H1 (cell line): ENCODE data around the gene CHPF2. TPM values are rescaled to one million over a fixed set of nuclear protein-coding genes. Genes with fewer than 3 reads are reported as not detected.

Source experiments
- CREB1 ChIP-seq: IDR thresholded peaks from 2 replicates; pipeline ENCODE4 v1.6.1; 2012; ENCODE audit warnings: inconsistent platforms
- HDAC2 ChIP-seq, 2 experiments: fragments of 300-600 bp in 1 of 2; sonication (generic) in 1 of 2; IDR thresholded peaks; 2 replicates each; pipeline ENCODE4 v1.6.1; 2011 to 2012; ENCODE audit warnings: low read depth in 2 of 2, low read length in 2 of 2, mild to moderate bottlenecking in 2 of 2, moderate library complexity in 2 of 2, borderline replicate concordance in 1 of 2, inconsistent platforms in 1 of 2
- polyA plus RNA-seq, 7 experiments: library from polyadenylated mRNA; depleted of rRNA in 3 of 7; stranded (reverse) in 5 of 7; unstranded in 2 of 7; fragments of >200 nt in 5 of 7; fragments of 200-250 nt in 2 of 7; gene quantifications; 1 replicate in 5 of 7; 2 replicates in 1 of 7; 4 replicates in 1 of 7; pipeline versions ENCODE4 v1.2.1 to v1.2.3, GENCODE V29; 2011 to 2013; ENCODE audit warnings: missing spikeins in 2 of 7, mixed read lengths in 2 of 7
- total RNA-seq: library from RNA; stranded (reverse); fragmentation: NEBNext Ultra II Directional; extraction: Animal tissue kit (Norgen Biotek cat#: 25700); gene quantifications from 2 replicates; pipeline ENCODE4 v1.2.1, GENCODE V29; 2021

The CHPF2 gene
- total and polyA plus RNA-seq, 2 of the 8 experiments (the other 6 are each of a cell fraction or from before 2014, with no cell fraction given), result 14.4 to 20.6 TPM

DNA sequence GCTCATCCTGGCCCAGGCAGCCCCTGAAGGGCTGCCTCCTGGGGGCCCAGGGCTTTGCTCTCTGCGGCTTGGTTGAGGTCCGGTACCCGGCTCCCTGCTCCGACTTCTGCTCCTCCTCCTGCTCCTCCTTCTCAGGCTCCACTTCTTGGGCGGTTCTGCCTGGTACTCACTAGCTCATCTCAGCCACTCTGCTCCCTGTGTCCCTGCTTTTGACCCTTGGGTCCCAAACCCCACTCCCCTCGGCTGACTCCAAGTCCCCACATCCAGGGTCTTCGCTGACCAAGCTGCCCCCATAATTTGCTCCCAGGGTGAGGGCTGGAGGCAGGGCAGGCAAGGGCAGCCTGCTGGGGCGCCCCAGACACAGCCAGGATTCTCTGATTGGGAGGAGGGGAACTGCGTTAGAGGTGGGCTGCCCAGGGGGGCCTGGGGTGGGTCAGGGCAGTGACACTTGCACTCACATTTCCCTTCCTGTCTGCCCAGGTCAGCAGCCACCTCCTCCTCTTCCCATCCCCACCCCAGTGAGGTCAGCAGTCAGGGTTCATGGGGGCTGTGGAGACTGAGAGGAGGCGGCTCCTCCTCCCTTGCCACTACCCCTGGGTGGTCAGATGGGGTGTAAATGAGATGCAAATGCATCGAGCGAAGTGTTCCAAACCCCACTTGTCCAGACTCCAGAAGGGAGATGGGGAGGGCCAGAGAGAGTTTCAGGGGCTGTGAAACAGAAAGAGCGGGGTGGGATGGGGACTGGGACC is 14.0 kb downstream of the CHPF2 start (continued):
- no peak for TF ChIP-seq HDAC2 (IDR thresholded peaks at IDR 0.05; ENCODE audit: borderline replicate concordance in 1 of 2, low read depth in 2 of 2, low read length in 2 of 2)
- no peak for TF ChIP-seq CREB1
